K562 (cell line): ENCODE results near the gene RFNG. TPM values are rescaled to one million over a fixed set of nuclear protein-coding genes. Genes with fewer than 3 reads are reported as not detected.

Experiments used
- CBX8 ChIP-seq: fragments of 200-600 bp; sonication (generic); IDR thresholded peaks from 2 replicates; pipeline ENCODE4 v1.6.1; 2012; ENCODE audit warnings: borderline replicate concordance, mixed run types, low read depth, mild to moderate bottlenecking, moderate library complexity, mixed read lengths, low read length, control low read depth, inconsistent platforms; ENCODE audit not compliant: poor library complexity, severe bottlenecking; ENCODE audit errors: extremely low read depth
- DDX20 ChIP-seq: fragments of 450-650 bp; IDR thresholded peaks from 2 replicates; pipeline ENCODE4 v1.6.1; 2016; ENCODE audit warnings: missing genetic modification characterization, low read depth, mild to moderate bottlenecking, missing compliant biosample characterization, moderate library complexity
- DIDO1 ChIP-seq: fragments of 450-650 bp; IDR thresholded peaks from 2 replicates; pipeline ENCODE4 v1.6.1; 2016; ENCODE audit warnings: low read depth, missing biosample characterization, missing genetic modification characterization
- HDGF ChIP-seq: fragments of 450-650 bp; IDR thresholded peaks from 2 replicates; pipeline ENCODE4 v1.6.1; 2016
- HMG20A ChIP-seq: fragments of 450-650 bp; formaldehyde crosslinking; conservative IDR thresholded peaks from 2 replicates; pipeline ENCODE4 v1.4.0; 2020; ENCODE audit warnings: mild to moderate bottlenecking, mixed read lengths
- JUND ChIP-seq, 2 experiments: IDR thresholded peaks; 2 replicates in 1 of 2; 3 replicates in 1 of 2; pipeline ENCODE4 v1.6.1; 2011; ENCODE audit warnings: borderline replicate concordance in 2 of 2, low read depth in 2 of 2, low read length in 2 of 2, improper control_type of control experiment in 1 of 2, missing biosample characterization in 1 of 2, missing genetic modification characterization in 1 of 2, missing genetic modification reagents in 1 of 2
- MAZ ChIP-seq, 2 experiments: fragments of 450-650 bp in 1 of 2; sonication (generic) in 1 of 2; formaldehyde crosslinking; IDR thresholded peaks in 1 of 2; conservative IDR thresholded peaks in 1 of 2; 2 replicates each; pipeline versions ENCODE4 v1.4.0 to v1.5.0; 2020; ENCODE audit warnings: mild to moderate bottlenecking in 1 of 2, missing genetic modification reagents in 1 of 2
- NONO ChIP-seq, 2 experiments: fragments of 200-400 bp in 1 of 2; fragments of 450-650 bp in 1 of 2; formaldehyde crosslinking in 1 of 2; IDR thresholded peaks; 2 replicates each; pipeline ENCODE4 v1.6.1; 2017; ENCODE audit warnings: low read depth in 2 of 2, mild to moderate bottlenecking in 2 of 2, moderate library complexity in 2 of 2, low read length in 1 of 2
- POLR2B ChIP-seq: fragments of 450-650 bp; IDR thresholded peaks from 2 replicates; pipeline ENCODE4 v1.6.1; 2018; ENCODE audit warnings: low read depth; ENCODE audit not compliant: partially characterized antibody
- RBM22 ChIP-seq: fragments of 200-400 bp; formaldehyde crosslinking; IDR thresholded peaks from 2 replicates; pipeline ENCODE4 v1.6.1; 2018; ENCODE audit warnings: low read length, low read depth; ENCODE audit not compliant: poor library complexity, severe bottlenecking
- RBM34 ChIP-seq: fragments of 200-400 bp; formaldehyde crosslinking; IDR thresholded peaks from 2 replicates; pipeline ENCODE4 v1.6.1; 2018; ENCODE audit warnings: low read length, borderline replicate concordance; ENCODE audit not compliant: insufficient read depth
- ZFX ChIP-seq: sonication (generic); formaldehyde crosslinking; IDR thresholded peaks from 2 replicates; pipeline ENCODE4 v1.8.0; 2022; ENCODE audit warnings: mild to moderate bottlenecking, missing genetic modification reagents, moderate library complexity
- ZNF140 ChIP-seq: fragments of 250-450 bp; sonication (Bioruptor Pico); IDR thresholded peaks from 2 replicates; pipeline ENCODE4 v1.8.0; 2021; ENCODE audit warnings: moderate library complexity, mild to moderate bottlenecking, inconsistent platforms
- ZNF174 ChIP-seq: fragments of 250-450 bp; sonication (Bioruptor Pico); IDR thresholded peaks from 2 replicates; pipeline ENCODE4 v1.4.0; 2020; ENCODE audit warnings: mild to moderate bottlenecking
- ZNF253 ChIP-seq: fragments of 250-450 bp; sonication (Bioruptor Pico); conservative IDR thresholded peaks from 2 replicates; pipeline ENCODE4 v1.6.1; 2021; ENCODE audit warnings: mild to moderate bottlenecking
- polyA plus RNA-seq, 8 experiments: library from polyadenylated mRNA; depleted of rRNA in 4 of 8; stranded (reverse) in 5 of 8; unstranded in 3 of 8; fragments of >200 nt; fragmentation: Nextera tagmentation in 2 of 8; fragmentation: Illumina TruSeq in 1 of 8; extraction: Ambion mirVana in 2 of 8; extraction: Trizol in 1 of 8; gene quantifications; 2 replicates each; pipeline versions ENCODE4 v1.2.1 to v1.2.3, GENCODE V29; 2011 to 2014; ENCODE audit warnings: inconsistent platforms in 1 of 8, missing spikeins in 1 of 8
- total RNA-seq, 7 experiments: library from RNA; depleted of rRNA in 6 of 7; stranded (reverse); fragments of >200 nt in 6 of 7; fragmentation: Illumina TruSeq in 2 of 7; extraction: Trizol in 2 of 7; gene quantifications; 2 replicates each; pipeline versions ENCODE4 v1.2.1 to v1.2.3, GENCODE V29; 2011 to 2021; ENCODE audit warnings: low replicate concordance in 1 of 7
- TF ChIP-seq, protein P1 (sequence below): sonication (generic); formaldehyde crosslinking; IDR thresholded peaks from 2 replicates; pipeline ENCODE4 v1.9.0; 2022; ENCODE audit warnings: mild to moderate bottlenecking, missing genetic modification reagents
- TF ChIP-seq, protein P2 (sequence below): sonication (generic); formaldehyde crosslinking; IDR thresholded peaks from 2 replicates; pipeline ENCODE4 v1.8.1; 2023; ENCODE audit warnings: mild to moderate bottlenecking, missing genetic modification reagents
- TF ChIP-seq, protein P3 (sequence below): fragments of 450-650 bp; formaldehyde crosslinking; IDR thresholded peaks from 2 replicates; pipeline ENCODE4 v1.4.0; 2020; ENCODE audit warnings: mild to moderate bottlenecking
- TF ChIP-seq, protein P4 (sequence below): fragments of 450-650 bp; formaldehyde crosslinking; IDR thresholded peaks from 2 replicates; pipeline ENCODE4 v1.4.0; 2020; ENCODE audit warnings: mild to moderate bottlenecking, moderate library complexity
- TF ChIP-seq, protein P5 (sequence below): IDR thresholded peaks from 2 replicates; pipeline ENCODE4 v1.6.1; 2011; ENCODE audit warnings: borderline replicate concordance, low read depth, mild to moderate bottlenecking, moderate library complexity, low read length; ENCODE audit not compliant: insufficient read depth, poor library complexity, severe bottlenecking

The RFNG gene
- total and polyA plus RNA-seq, 9 of the 15 experiments (the other 6 are each of a cell fraction or from before 2014, with no cell fraction given): 0.32 to 32.8 (median 9.5) TPM

DNA sequence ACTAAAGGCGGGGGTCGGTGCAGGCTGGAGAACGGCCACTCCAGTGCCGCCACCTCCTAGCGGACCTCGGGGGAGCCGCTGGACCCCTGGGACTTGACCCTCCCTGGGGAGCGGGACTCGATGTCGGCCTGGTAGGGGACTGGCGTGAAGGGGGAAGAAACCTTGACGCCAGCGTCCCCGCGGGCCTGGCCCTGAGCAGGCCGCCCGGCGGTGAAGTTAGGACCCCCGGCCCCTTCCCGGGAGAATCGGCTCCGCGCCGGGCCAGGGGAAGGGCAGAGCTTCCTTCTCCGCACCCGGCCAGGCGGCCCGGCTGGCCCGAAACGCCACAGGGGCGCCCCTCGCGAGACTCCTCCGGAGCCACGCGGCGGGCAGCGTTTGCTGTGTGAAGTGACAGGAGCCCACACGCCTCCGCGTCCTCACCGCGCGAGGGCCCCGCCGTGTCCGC is 13.6 kb upstream of the RFNG start (continued):
- no peak for TF ChIP-seq DDX20 (tag)
- no peak for TF ChIP-seq HMG20A (CRISPR knock-in tag)
- TF ChIP-seq, protein P1, sequence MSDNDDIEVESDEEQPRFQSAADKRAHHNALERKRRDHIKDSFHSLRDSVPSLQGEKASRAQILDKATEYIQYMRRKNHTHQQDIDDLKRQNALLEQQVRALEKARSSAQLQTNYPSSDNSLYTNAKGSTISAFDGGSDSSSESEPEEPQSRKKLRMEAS (CRISPR knock-in tag): peak; percentile 19; the same call in 1 of the 2 replicates
- TF ChIP-seq JUND (IDR thresholded peaks at IDR 0.05; ENCODE audit: borderline replicate concordance, low read depth, low read length): no peak
- TF ChIP-seq JUND (tag; IDR thresholded peaks at IDR 0.05; ENCODE audit: borderline replicate concordance, low read depth, low read length): no peak
- TF ChIP-seq CBX8: no peak
- no peak for TF ChIP-seq MAZ (CRISPR knock-in tag; conservative IDR thresholded peaks at IDR 0.05 in 1 of 2, IDR thresholded peaks at IDR 0.05 in 1 of 2)
- TF ChIP-seq ZNF253 (CRISPR knock-in tag): no peak
- TF ChIP-seq, protein P2, sequence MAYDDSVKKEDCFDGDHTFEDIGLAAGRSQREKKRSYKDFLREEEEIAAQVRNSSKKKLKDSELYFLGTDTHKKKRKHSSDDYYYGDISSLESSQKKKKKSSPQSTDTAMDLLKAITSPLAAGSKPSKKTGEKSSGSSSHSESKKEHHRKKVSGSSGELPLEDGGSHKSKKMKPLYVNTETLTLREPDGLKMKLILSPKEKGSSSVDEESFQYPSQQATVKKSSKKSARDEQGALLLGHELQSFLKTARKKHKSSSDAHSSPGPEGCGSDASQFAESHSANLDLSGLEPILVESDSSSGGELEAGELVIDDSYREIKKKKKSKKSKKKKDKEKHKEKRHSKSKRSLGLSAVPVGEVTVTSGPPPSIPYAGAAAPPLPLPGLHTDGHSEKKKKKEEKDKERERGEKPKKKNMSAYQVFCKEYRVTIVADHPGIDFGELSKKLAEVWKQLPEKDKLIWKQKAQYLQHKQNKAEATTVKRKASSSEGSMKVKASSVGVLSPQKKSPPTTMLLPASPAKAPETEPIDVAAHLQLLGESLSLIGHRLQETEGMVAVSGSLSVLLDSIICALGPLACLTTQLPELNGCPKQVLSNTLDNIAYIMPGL: 0 out of 2 replicates have a peak, but pooled peaks have one; percentile 23
- TF ChIP-seq DIDO1 (tag): no peak
- TF ChIP-seq, protein P3, sequence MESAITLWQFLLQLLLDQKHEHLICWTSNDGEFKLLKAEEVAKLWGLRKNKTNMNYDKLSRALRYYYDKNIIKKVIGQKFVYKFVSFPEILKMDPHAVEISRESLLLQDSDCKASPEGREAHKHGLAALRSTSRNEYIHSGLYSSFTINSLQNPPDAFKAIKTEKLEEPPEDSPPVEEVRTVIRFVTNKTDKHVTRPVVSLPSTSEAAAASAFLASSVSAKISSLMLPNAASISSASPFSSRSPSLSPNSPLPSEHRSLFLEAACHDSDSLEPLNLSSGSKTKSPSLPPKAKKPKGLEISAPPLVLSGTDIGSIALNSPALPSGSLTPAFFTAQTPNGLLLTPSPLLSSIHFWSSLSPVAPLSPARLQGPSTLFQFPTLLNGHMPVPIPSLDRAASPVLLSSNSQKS (CRISPR knock-in tag): no peak
- TF ChIP-seq, protein P4, sequence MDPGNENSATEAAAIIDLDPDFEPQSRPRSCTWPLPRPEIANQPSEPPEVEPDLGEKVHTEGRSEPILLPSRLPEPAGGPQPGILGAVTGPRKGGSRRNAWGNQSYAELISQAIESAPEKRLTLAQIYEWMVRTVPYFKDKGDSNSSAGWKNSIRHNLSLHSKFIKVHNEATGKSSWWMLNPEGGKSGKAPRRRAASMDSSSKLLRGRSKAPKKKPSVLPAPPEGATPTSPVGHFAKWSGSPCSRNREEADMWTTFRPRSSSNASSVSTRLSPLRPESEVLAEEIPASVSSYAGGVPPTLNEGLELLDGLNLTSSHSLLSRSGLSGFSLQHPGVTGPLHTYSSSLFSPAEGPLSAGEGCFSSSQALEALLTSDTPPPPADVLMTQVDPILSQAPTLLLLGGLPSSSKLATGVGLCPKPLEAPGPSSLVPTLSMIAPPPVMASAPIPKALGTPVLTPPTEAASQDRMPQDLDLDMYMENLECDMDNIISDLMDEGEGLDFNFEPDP: no peak
- TF ChIP-seq, protein P5, sequence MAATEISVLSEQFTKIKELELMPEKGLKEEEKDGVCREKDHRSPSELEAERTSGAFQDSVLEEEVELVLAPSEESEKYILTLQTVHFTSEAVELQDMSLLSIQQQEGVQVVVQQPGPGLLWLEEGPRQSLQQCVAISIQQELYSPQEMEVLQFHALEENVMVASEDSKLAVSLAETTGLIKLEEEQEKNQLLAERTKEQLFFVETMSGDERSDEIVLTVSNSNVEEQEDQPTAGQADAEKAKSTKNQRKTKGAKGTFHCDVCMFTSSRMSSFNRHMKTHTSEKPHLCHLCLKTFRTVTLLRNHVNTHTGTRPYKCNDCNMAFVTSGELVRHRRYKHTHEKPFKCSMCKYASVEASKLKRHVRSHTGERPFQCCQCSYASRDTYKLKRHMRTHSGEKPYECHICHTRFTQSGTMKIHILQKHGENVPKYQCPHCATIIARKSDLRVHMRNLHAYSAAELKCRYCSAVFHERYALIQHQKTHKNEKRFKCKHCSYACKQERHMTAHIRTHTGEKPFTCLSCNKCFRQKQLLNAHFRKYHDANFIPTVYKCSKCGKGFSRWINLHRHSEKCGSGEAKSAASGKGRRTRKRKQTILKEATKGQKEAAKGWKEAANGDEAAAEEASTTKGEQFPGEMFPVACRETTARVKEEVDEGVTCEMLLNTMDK: peak; percentile 27
- TF ChIP-seq RBM22: no peak
- TF ChIP-seq ZNF174 (CRISPR knock-in tag): no peak
- no peak for TF ChIP-seq ZNF140 (CRISPR knock-in tag)
- TF ChIP-seq POLR2B: no peak
- no peak for TF ChIP-seq HDGF
- TF ChIP-seq RBM34: no peak
- TF ChIP-seq NONO (IDR thresholded peaks at IDR 0.05; ENCODE audit: low read depth in 2 of 2, low read length in 1 of 2): peak in 1 of 2 experiments; percentile 85; a peak in 2 of 4 replicates
- peak; percentile 56 for TF ChIP-seq ZFX
